SK-N-SH (cell line): ENCODE data around the gene NTN5.

Experiments used
- ELF1 ChIP-seq: IDR thresholded peaks from 2 replicates; pipeline ENCODE4 v1.4.0; 2012
- EP300 ChIP-seq, 2 experiments: IDR thresholded peaks; 2 replicates each; pipeline versions ENCODE4 v1.4.0 to v1.6.1; 2012; ENCODE audit warnings: borderline replicate concordance in 1 of 2, low read depth in 1 of 2, low read length in 1 of 2
- EZH2phosphoT487 ChIP-seq: fragments of 200-600 bp; sonication (generic); IDR thresholded peaks from 2 replicates; pipeline ENCODE4 v1.6.1; 2017; ENCODE audit warnings: low read depth, mixed run types, mild to moderate bottlenecking, antibody characterized with exemption, moderate library complexity, borderline replicate concordance
- MAX ChIP-seq: IDR thresholded peaks from 2 replicates; pipeline ENCODE4 v1.4.0; 2012; ENCODE audit warnings: low read depth
- POLR2AphosphoS5 ChIP-seq: IDR thresholded peaks from 2 replicates; pipeline ENCODE4 v1.6.1; 2012; ENCODE audit warnings: low read depth, low read length
- TF ChIP-seq, protein P1 (sequence below): fragments of 200-600 bp; sonication (generic); IDR thresholded peaks from 2 replicates; pipeline ENCODE4 v1.6.1; 2017; ENCODE audit warnings: antibody characterized with exemption, mild to moderate bottlenecking, moderate library complexity
- TF ChIP-seq, protein P2 (sequence below): fragments of 150-350 bp; IDR thresholded peaks from 2 replicates; pipeline ENCODE4 v1.6.1; 2016; ENCODE audit warnings: mild to moderate bottlenecking, low read depth, low read length

- no peak for TF ChIP-seq MAX
- TF ChIP-seq EZH2phosphoT487, result no peak
- TF ChIP-seq, protein P1, sequence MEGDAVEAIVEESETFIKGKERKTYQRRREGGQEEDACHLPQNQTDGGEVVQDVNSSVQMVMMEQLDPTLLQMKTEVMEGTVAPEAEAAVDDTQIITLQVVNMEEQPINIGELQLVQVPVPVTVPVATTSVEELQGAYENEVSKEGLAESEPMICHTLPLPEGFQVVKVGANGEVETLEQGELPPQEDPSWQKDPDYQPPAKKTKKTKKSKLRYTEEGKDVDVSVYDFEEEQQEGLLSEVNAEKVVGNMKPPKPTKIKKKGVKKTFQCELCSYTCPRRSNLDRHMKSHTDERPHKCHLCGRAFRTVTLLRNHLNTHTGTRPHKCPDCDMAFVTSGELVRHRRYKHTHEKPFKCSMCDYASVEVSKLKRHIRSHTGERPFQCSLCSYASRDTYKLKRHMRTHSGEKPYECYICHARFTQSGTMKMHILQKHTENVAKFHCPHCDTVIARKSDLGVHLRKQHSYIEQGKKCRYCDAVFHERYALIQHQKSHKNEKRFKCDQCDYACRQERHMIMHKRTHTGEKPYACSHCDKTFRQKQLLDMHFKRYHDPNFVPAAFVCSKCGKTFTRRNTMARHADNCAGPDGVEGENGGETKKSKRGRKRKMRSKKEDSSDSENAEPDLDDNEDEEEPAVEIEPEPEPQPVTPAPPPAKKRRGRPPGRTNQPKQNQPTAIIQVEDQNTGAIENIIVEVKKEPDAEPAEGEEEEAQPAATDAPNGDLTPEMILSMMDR, result no peak
- no peak for TF ChIP-seq ELF1
- TF ChIP-seq POLR2AphosphoS5, result no peak
- TF ChIP-seq EP300 (IDR thresholded peaks at IDR 0.05; ENCODE audit: borderline replicate concordance in 1 of 2, low read depth in 1 of 2, low read length in 1 of 2), result no peak
- TF ChIP-seq, protein P2, sequence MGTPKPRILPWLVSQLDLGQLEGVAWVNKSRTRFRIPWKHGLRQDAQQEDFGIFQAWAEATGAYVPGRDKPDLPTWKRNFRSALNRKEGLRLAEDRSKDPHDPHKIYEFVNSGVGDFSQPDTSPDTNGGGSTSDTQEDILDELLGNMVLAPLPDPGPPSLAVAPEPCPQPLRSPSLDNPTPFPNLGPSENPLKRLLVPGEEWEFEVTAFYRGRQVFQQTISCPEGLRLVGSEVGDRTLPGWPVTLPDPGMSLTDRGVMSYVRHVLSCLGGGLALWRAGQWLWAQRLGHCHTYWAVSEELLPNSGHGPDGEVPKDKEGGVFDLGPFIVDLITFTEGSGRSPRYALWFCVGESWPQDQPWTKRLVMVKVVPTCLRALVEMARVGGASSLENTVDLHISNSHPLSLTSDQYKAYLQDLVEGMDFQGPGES, result no peak
Measured at GRCh38 chr19:48687776-48688175, 15.0 kb upstream of the NTN5 start.
